ENCODE measurements around the gene CPT1A. TPM values are rescaled to one million over a fixed set of nuclear protein-coding genes. Genes with fewer than 3 reads are reported as not detected.

Gene CPT1A
- total RNA-seq, 2 donors from 2014 or later = 56.6 to 63.5 TPM

DNA sequence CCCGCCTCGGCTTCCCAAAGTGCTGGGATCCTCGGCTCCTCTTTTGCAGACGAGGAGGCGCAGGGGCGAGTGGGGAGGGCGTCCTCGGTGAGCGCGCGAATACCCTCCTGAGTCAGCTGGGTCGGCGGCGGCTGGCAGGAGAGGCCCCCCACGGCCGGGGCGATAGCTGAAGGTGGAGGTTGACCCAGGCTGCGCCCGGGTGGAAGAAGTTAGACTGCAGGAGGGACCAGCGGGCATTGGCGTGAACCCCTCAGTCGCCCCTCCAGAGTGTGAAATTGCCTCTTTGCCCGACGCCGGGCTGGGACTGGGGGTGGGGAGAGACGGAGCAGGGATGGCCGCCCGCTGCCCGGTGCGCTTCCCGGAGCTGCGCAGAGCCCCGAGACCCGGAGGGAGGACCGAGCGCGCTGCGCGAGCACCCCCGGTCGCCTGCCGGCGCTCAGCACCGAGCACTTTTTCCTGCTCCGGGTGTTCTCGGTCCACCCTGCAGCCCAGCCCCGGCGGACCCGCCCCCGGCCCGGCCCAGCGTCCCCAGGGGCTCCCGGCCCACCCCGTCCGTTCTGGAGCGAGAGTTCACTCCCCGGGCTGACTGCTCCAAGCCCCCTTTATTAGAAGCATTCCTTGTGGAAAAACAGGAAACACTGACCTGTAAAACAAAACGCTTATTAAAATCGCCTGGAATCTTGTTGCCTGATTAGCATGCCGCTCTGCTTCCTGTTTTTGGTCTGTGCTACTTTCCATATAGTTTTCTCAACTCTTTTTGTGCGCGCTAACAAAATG lies 13.7 kb upstream of the CPT1A start:
- ATAC-seq (peak; percentile 98), DNase-seq (peak; percentile 52)
- intact Hi-C loops (cut with DNase I) = no loop called here

GRCh38 chr11:68854273-68854958 lies 12.7 kb upstream of the CPT1A start:
- DNase-seq (no peak), ATAC-seq (no peak)
- intact Hi-C loops (cut with DNase I) = no loop called here

DNA sequence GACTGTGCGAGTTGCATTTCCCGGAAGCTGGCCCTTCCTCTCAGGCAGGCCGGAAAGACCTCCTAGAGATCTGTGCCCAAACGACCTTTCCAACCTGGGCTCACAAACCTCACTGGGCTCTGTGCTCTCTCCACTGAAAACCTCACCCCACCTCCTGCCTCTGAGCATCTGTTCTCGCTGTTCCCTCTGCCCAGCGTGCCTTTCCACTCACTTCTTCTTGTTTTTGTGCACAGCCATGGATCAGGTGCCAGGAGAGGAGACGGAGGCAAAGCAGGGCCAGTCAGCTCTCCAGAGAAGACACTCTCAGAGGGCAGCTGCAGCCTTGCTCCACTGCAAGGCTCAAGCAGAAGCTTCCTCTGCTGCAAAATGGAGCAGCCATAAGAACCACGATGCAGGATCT lies 10.9 kb upstream of the CPT1A start:
- DNase-seq (no peak), ATAC-seq (no peak)
- intact Hi-C loops (cut with DNase I) = no loop called here

DNA sequence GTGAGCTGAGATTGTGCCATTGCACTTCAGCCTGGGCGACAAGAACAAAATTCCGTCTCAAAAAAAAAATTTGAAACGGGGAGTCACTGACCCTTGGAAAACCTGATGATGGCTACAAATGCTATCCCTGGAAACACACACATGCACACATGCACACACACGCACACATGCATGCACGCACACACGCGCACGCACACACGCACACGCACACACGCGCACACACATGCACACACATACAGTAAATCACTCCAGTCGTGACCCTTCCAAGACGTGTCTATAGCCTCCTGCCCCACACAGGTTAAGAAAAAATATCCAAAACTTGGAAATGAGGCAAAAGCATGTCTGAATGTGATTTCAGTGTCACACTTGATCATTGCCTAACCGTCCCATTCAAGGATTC lies 6.7 kb upstream of the CPT1A start:
- DNase-seq = no peak
- intact Hi-C loops (cut with DNase I) = no loop called here
- no peak for ATAC-seq

GRCh38 chr11:68847395-68847794 lies 5.7 kb upstream of the CPT1A start:
- intact Hi-C loops (cut with DNase I) = no loop called here
- no peak for ATAC-seq

DNA sequence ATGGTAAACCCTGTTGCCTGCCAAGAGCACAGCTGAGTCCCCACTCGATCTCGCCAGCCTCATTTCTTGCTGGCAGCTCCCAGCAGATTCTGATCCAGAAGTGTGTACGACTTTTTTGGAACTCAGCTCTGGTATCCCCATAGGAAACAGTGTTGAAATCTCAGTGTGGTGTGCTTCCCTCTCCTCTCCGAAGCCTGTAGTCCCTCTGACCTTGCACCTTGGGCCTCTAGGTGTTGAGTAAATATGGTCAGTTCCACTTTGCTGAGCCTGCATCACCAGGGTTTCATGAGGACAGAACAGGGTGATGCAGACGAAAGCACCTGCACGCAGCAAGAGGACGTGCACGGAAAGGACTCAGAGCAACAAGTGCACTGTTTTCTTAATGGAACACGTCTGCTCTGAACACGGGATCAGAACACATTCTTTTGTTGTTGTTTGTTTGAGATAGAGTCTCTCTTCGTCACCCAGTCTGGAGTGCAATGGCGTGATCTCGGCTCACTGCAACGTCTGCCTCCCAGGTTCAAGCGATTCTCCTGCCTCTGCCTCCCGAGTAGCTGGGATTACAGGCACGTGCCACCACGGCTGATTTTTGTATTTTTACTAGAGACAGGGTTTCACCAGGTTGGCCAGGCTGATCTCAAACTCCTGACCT lies 3.8 kb upstream of the CPT1A start:
- ATAC-seq (peak in 1 of 2 donors; percentile 19), DNase-seq (no peak)
- intact Hi-C loops (cut with DNase I) = no loop called here

More at GRCh38 chr11:68847395-68847794, 5.7 kb upstream of the CPT1A start:
- no peak for DNase-seq

GRCh38 chr11:68844801-68845200 lies 3.1 kb upstream of the CPT1A start:
- ATAC-seq = no peak
- no peak for DNase-seq
- intact Hi-C loops (cut with DNase I) = loop anchor here in 1 of 2 donors (5.0 kb wide), 1 partner anchor 68 kb away; no protein-coding TSS in a partner anchor

DNA sequence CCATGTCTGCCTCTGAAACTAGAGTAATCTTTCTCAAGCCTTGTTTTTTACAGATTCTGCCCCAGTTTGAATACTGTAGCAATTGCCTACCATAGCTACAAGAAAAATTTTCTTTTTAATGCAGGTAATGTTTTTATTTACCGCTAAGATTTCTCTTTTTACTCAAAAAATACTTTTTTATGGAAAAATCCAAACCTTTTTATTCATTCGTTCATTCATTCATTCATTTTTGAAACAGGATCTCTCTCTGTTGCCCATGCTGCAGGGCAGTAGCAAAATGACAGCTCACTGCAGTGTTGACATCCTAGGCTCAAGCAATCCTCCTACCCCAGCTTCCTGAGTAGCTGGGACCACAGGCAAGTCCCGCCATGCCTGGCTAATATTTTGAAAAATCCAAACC lies 2.7 kb upstream of the CPT1A start:
- no peak for DNase-seq
- ATAC-seq = no peak
- intact Hi-C loops (cut with DNase I) = loop anchor here in 1 of 2 donors (5.0 kb wide), 1 partner anchor 67 kb away; no protein-coding TSS in a partner anchor

GRCh38 chr11:68843703-68844312 lies 2.1 kb upstream of the CPT1A start:
- ATAC-seq (peak; percentile 45 to 53), DNase-seq (peak; percentile 79)
- intact Hi-C loops (cut with DNase I) = loop anchor here in 1 of 2 donors (5.0 kb wide), 1 partner anchor 67 kb away; no protein-coding TSS in a partner anchor

DNA sequence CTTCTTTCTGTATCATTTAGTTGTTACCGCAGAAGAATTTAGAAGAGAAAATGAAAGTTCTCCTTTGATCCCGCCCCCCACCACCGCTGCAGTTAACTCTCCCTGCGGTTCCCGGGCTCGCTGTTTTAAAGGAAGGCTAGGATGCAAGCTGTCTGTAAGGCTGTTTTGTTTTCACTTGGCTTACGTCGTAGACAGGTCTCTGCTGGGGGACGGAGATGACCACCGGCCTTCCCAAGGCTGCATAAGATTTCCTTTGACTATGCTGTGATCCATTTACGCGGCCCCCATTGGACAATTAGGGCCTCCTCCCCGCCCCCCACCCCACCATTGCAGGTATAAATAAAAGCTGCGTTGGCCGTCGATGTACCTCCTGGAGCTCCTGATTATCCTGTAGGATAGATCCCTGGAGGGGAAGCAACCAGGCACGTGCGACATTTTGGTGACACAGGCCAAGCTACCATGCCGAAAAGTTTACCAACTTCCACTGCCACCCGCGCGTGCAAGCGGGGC lies 1.4 kb upstream of the CPT1A start:
- ATAC-seq (no peak), DNase-seq (no peak)
- intact Hi-C loops (cut with DNase I) = loop anchor here in 1 of 2 donors (5.0 kb wide), 1 partner anchor 66 kb away; no protein-coding TSS in a partner anchor

- DNase-seq = no peak
- intact Hi-C loops (cut with DNase I) = loop anchor here in 1 of 2 donors (5.0 kb wide), 1 partner anchor 65 kb away; no protein-coding TSS in a partner anchor
- ATAC-seq = no peak
These were observed 823 bp upstream of the CPT1A start for GRCh38 chr11:68842427-68843051.

GRCh38 chr11:68840661-68841653 lies 759 bp downstream of the CPT1A start:
- DNase-seq (peak; percentile 76), ATAC-seq (peak; percentile 9 to 42)
- intact Hi-C loops (cut with DNase I) = loop anchor here in 1 of 2 donors (5.0 kb wide), 1 partner anchor 64 kb away; no protein-coding TSS in a partner anchor

DNA sequence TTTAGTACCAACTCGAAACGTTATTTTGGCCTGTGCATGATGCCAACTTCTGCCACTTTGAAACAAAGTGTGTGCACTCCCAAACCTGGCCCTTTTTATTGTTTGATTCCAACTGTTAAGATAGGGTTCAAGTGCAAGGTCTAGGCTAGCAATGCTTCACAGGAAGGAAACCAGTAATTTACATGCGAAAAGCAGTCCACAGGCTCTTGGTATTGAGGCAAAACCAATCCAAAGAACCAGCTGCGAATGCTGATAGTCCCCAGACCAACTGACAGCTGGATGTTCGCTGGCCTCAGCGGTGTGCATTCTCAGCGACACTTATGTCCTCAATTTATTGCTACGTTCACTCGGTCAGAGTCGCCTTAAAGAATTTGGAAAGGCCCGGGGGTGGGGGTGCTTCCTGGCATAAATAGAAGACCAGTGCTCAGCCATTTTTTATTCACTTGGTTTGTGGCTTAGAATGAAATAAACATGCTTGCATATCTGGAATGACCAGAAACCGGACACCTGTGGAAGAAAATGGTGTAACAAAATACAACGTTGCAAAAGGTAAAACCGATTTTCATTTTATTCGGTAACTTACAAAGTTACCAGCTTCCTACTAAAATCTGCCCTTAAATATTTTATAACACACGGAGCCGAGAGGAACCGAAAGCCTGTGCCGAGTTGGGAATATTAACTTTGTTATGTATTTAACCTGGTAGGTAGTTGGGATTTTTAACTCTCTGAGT lies 1.6 kb downstream of the CPT1A start:
- no peak for DNase-seq
- no peak for ATAC-seq
- intact Hi-C loops (cut with DNase I) = loop anchor here in 1 of 2 donors (5.0 kb wide), 1 partner anchor 63 kb away; no protein-coding TSS in a partner anchor

GRCh38 chr11:68839054-68839865 lies 2.5 kb downstream of the CPT1A start:
- intact Hi-C loops (cut with DNase I) = no loop called here
- peak; percentile 97 for DNase-seq
- peak; percentile 85 to 86 for ATAC-seq

GRCh38 chr11:68838572-68838964 lies 3.1 kb downstream of the CPT1A start:
- intact Hi-C loops (cut with DNase I) = no loop called here
- DNase-seq (peak; percentile 46), ATAC-seq (peak in 1 of 2 donors; percentile 11)
